Body of pancreas (tissue), 4 donors: Measurements from ENCODE around the gene YWHAQ. TPM values are rescaled to one million over a fixed set of nuclear protein-coding genes. Genes with fewer than 3 reads are reported as not detected.

Experiments
- ATAC-seq: fragments of 150-250 bp; one replicate; pipeline ENCODE4 v1.9.1; 2016
- DNase-seq, 4 donors: peaks; one replicate each; pipeline ENCODE4 v3.0.0-alpha.2; 2019
- H3K27ac ChIP-seq, 4 donors: fragments of 200-600 bp; sonication (generic); 1 replicate in 3 of 4; 2 replicates in 1 of 4; pipeline versions ENCODE4 v1.5.1 to v1.6.1; 2016 to 2019; ENCODE audit warnings: mild to moderate bottlenecking in 1 of 4, mixed read lengths in 1 of 4, moderate library complexity in 1 of 4
- H3K27me3 ChIP-seq, 2 donors: fragments of 200-600 bp; sonication (generic); one replicate each; pipeline ENCODE4 v1.6.0; 2016; ENCODE audit warnings: mild to moderate bottlenecking in 1 of 2
- H3K36me3 ChIP-seq, 2 donors: fragments of 200-600 bp; sonication (generic); replicated peaks in 1 of 2; 2 replicates each; pipeline ENCODE4 v1.5.1; 2016; ENCODE audit warnings: low read depth in 2 of 2; ENCODE audit not compliant: insufficient read depth in 1 of 2
- H3K4me1 ChIP-seq: fragments of 200-600 bp; sonication (generic); one replicate; pipeline ENCODE4 v1.6.0; 2016
- H3K4me3 ChIP-seq, 2 donors: fragments of 200-600 bp; sonication (generic); 1 replicate in 1 of 2; 2 replicates in 1 of 2; pipeline ENCODE4 v1.5.1; 2016 to 2019
- H3K9me3 ChIP-seq, 3 donors: fragments of 200-600 bp; sonication (generic); 1 replicate in 2 of 3; 2 replicates in 1 of 3; pipeline ENCODE4 v1.5.1; 2016
- POLR2A ChIP-seq, 3 donors: fragments of 450-650 bp; IDR thresholded peaks; one replicate each; pipeline ENCODE4 v1.6.1; 2016; ENCODE audit warnings: antibody characterized with exemption in 3 of 3, mild to moderate bottlenecking in 2 of 3
- WGBS, 2 donors: methylation state at CpG; one replicate each; pipeline ENCODE4 v1.1.5; 2017; 5-methylcytosine and 5-hydroxymethylcytosine counted together
- intact Hi-C: fragments of 100-400 bp; cut with DNase I; formaldehyde crosslinking; loops from one replicate; pipeline ENCODE4 v1.15.1; 2023
- total RNA-seq, 2 donors: library from RNA; depleted of rRNA; stranded (reverse); fragments of >200 nt; gene quantifications; one replicate each; pipeline ENCODE4 v1.1.0, GENCODE V29; 2016
- TF ChIP-seq, protein P1 (sequence below), 7 experiments: fragments of 450-650 bp in 4 of 7; fragments of 200-600 bp in 3 of 7; sonication (generic) in 3 of 7; IDR thresholded peaks; one replicate each; pipeline ENCODE4 v1.5.1; 2016 to 2019; ENCODE audit warnings: antibody characterized with exemption in 7 of 7

The YWHAQ gene
- total RNA-seq, 2 donors from 2014 or later: 69.2 to 132 TPM

DNA sequence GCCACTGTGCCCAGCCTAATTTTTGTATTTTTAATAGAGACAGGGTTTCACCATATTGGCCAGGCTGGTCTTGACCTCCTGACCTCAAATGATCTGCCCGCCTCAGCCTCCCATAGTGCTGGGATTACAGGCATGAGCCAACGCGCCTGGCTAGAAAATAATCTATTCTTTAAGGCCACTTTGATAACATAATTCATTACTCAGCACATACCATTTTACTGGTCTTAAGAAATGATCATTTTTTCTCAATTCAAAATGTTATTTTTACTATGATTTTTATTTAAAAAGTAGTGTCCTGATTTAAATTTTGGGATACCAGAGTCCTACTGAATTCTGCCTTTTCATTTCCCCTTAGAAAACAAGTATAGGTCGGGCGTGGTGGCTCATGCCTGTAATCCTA, 48.2 kb downstream of the YWHAQ start:
- ATAC-seq: no peak
- Histone ChIP-seq H3K27ac (no peak overlapping the region), H3K27me3 (no peaks in the 10 kb centered on the region), H3K36me3 (peaks cover 10 to 14% of the 10 kb centered on the region in 2 donors), H3K9me3 (no peaks in the 10 kb centered on the region), H3K4me3 (no peak overlapping the region), H3K4me1 (no peaks in the 10 kb centered on the region)
- no peak for DNase-seq
- intact Hi-C loops: no loop called here
- no peak for TF ChIP-seq POLR2A (IDR thresholded peaks at IDR 0.05)
- TF ChIP-seq, protein P1, sequence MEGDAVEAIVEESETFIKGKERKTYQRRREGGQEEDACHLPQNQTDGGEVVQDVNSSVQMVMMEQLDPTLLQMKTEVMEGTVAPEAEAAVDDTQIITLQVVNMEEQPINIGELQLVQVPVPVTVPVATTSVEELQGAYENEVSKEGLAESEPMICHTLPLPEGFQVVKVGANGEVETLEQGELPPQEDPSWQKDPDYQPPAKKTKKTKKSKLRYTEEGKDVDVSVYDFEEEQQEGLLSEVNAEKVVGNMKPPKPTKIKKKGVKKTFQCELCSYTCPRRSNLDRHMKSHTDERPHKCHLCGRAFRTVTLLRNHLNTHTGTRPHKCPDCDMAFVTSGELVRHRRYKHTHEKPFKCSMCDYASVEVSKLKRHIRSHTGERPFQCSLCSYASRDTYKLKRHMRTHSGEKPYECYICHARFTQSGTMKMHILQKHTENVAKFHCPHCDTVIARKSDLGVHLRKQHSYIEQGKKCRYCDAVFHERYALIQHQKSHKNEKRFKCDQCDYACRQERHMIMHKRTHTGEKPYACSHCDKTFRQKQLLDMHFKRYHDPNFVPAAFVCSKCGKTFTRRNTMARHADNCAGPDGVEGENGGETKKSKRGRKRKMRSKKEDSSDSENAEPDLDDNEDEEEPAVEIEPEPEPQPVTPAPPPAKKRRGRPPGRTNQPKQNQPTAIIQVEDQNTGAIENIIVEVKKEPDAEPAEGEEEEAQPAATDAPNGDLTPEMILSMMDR (IDR thresholded peaks at IDR 0.05): no peak
- WGBS, 2 donors: 93 to 94% methylated on average over 5 of the region's 5 CpGs

DNA sequence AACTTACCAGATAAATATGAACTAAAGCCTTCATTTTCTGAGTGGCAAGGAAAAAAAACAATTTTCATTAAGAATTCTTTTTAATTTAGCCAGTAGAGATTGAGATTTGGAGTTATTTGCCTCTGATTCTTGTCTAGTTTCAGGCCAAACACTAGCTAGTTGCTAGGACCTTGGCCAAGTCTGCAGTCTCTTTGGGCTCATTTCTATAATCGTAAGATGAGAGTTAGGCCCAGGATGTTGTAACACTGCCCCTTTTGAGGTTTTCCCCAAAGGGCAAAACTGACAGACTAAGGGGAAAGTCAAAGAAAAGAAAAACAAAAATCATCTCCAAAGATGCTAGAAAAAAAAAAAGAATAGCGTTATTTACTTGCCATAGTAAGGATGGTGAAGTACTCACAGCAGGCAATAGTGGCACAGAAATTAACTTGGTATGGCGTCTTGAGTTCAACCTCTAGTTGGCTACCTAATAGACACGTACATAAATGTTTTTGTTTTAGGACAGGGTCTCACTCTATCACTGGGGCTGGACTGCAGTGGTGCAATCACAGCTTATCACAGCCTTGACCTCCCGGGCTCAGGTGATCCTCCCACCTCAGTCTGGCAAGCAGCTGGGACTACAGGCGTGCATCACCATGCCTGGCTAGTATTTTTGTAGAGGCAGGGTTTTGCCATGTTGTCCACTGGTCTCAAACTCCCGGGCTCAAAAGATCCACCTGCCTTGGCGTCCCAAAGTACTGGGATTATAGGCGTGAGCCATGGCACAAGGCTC, 52.1 kb downstream of the YWHAQ start:
- Histone ChIP-seq H3K36me3 (peaks cover 0 to 4% of the 10 kb centered on the region in 2 donors), H3K9me3 (no peaks in the 10 kb centered on the region), H3K4me1 (no peaks in the 10 kb centered on the region), H3K27ac (no peak overlapping the region), H3K4me3 (no peak overlapping the region), H3K27me3 (no peaks in the 10 kb centered on the region)
- DNase-seq: no peak
- TF ChIP-seq, protein P1 (IDR thresholded peaks at IDR 0.05): no peak
- intact Hi-C loops: no loop called here
- WGBS, 2 donors: 76 to 86% methylated on average over 7 to 9 of the region's 9 CpGs
- no peak for ATAC-seq

DNA sequence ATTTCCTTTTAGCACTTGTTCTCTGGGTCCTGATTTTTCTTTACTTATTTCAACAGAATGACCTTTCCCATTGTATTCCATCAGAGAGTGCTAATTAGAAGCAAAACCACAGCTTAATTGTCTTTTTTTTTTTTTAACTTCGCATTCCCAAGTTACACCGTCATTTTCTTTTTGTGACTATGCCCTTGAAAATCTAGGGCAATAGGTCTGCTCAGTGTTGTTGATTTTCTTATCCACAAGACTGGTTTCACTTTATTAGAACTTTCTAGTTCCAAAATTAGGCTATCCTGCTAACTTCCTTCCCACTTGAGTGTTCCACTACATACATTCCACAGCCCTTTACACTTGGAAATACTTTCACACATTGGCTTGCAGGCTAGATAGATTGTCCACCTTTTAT, 56.5 kb downstream of the YWHAQ start:
- 54 to 65% methylated on average over 2 of the region's 2 CpGs for WGBS, 2 donors
- H3K9me3 ChIP-seq: no peaks in the 10 kb centered on the region
- peak overlapping the region in 2 of 4 donors; percentile 31 to 35 for H3K27ac ChIP-seq
- no peak for TF ChIP-seq POLR2A (IDR thresholded peaks at IDR 0.05)
- TF ChIP-seq, protein P1 (IDR thresholded peaks at IDR 0.05): no peak
- no peak overlapping the region for H3K4me3 ChIP-seq
- no peaks in the 10 kb centered on the region for H3K36me3 ChIP-seq
- no peaks in the 10 kb centered on the region for H3K27me3 ChIP-seq
- DNase-seq: no peak
- intact Hi-C loops: no loop called here
- ATAC-seq: peak; percentile 42
- H3K4me1 ChIP-seq: no peaks in the 10 kb centered on the region

DNA sequence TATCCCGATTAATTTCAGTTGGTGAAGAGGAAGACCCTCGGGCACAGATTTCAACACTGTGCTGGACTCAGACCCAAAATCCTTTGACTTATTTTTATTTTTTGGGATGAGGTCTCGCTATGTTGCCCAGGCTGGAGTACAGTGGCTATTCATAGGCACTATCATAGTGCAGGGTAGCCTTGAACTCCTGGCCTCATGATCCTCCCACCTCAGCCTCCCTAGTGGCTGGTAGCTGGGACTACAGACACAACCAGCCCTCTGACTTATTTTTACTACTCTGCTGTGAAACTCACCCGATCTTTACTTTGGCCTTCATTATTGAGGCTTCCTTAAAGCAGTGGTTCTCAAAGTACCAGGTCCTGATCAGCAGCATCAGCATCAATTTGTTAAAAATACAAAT, 57.0 kb downstream of the YWHAQ start:
- Histone ChIP-seq H3K27me3 (no peaks in the 10 kb centered on the region), H3K4me1 (no peaks in the 10 kb centered on the region)
- no peak for TF ChIP-seq POLR2A (IDR thresholded peaks at IDR 0.05)
- TF ChIP-seq, protein P1 (IDR thresholded peaks at IDR 0.05): no peak

More for the DNA sequence above, 57.0 kb downstream of the YWHAQ start:
- DNase-seq (no peak), ATAC-seq (no peak)
- intact Hi-C loops: no loop called here
- Histone ChIP-seq H3K27ac (peak overlapping the region in 1 of 4 donors; percentile 31), H3K9me3 (no peaks in the 10 kb centered on the region), H3K36me3 (no peaks in the 10 kb centered on the region), H3K4me3 (no peak overlapping the region)
- WGBS, 2 donors: 88 to 92% methylated on average over 4 of the region's 4 CpGs
